ENCODE measurements around the gene LILRA1. TPM values are rescaled to one million over a fixed set of nuclear protein-coding genes. Genes with fewer than 3 reads are reported as not detected.

The LILRA1 gene
- total and polyA plus RNA-seq, 9 of the 15 experiments (the other 6 are each of a cell fraction or from before 2014, with no cell fraction given): not detected

DNA sequence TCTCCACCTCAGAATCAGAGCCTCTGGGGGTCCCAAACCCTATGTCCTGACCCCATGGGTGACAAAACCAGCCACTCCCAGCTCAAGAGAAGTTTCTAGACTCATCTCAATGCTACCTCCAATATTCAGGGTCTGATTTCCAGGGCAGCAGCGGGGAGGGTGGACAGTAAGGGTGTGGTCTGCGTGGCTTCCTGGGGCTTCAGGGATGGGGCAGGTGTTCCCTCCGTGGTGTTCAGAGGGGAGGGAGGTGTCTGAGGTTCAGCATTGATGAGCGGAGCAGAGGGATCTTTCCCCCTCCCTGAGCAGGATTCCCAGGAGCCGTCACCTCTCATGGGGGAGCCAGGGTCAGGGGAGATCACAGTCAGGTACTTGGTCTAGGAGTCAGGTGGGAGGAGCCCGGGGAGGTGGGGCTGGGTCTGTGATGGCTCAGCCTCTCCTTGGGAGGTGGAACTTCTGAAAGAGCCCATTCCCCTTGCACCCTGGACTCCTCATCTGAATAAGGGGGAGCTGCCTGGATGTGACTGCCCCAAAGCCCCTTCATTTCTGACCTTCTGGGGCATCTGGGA is 16.9 kb upstream of the LILRA1 start (continued):
- TF ChIP-seq MTF1 (CRISPR knock-in tag; IDR thresholded peaks at IDR 0.05; ENCODE audit: borderline replicate concordance): no peak

DNA sequence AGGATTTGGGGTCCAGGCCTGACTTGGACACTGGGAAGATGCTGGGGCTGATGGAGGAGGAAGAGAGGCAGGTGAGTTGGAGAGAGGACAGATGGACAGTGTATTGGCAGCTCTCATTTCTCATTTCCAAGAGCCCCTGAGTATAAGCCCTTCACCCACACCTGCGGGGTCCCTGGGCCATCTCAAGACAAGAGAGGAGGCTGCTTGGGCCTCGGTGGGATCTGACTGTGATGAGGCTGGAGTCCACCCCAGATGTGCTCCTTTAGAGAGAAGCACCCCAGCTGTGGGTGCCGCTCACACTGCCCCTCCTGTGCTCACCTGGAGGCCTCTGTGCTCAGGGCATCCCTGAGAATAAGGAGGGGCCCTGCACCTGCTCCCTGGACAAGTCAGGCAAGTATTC is 16.1 kb upstream of the LILRA1 start:
- CTCF ChIA-PET (ENCODE audit: low intra/inter-chr PET ratio): no interaction called here
- no peak for ATAC-seq
- H3K4me2 ChIP-seq (ENCODE audit: insufficient read depth, low read length): no peak overlapping the region
- H3K4me1 ChIP-seq (replicated peaks in 1 of 2; ENCODE audit: control insufficient read depth in 2 of 2, insufficient read depth in 2 of 2, low read length in 2 of 2): peaks cover 6 to 8% of the 10 kb centered on the region in 2 experiments; a peak in 4 of 5 replicates
- no peak overlapping the region for H3K9ac ChIP-seq (ENCODE audit: insufficient read depth in 1 of 2, low read depth in 2 of 2, low read length in 2 of 2)
- intact Hi-C loops (cut with micrococcal nuclease): no loop called here
- H3K4me3 ChIP-seq: no peak overlapping the region
- no peaks in the 10 kb centered on the region for H3K9me1 ChIP-seq (ENCODE audit: control insufficient read depth, insufficient read depth, low read length)
- no peak for DNase-seq (ENCODE audit: extremely low read depth in 1 of 4, low spot score in 3 of 4)
- TF ChIP-seq, protein P1, sequence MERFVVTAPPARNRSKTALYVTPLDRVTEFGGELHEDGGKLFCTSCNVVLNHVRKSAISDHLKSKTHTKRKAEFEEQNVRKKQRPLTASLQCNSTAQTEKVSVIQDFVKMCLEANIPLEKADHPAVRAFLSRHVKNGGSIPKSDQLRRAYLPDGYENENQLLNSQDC (CRISPR knock-in tag; IDR thresholded peaks at IDR 0.05): no peak
- TF ChIP-seq POLR2H (tag; IDR thresholded peaks at IDR 0.05; ENCODE audit: low read depth) (no peak), NR2C2 (CRISPR knock-in tag; IDR thresholded peaks at IDR 0.05) (no peak), NR2C2 (tag; IDR thresholded peaks at IDR 0.05) (no peak), KHSRP (IDR thresholded peaks at IDR 0.05) (no peak), HDAC6 (IDR thresholded peaks at IDR 0.05; ENCODE audit: low read depth, low read length) (no peak), ZFX (CRISPR knock-in tag; IDR thresholded peaks at IDR 0.05) (no peak), SRSF1 (IDR thresholded peaks at IDR 0.05; ENCODE audit: low read depth, low read length) (no peak)
- TF ChIP-seq, protein P2, sequence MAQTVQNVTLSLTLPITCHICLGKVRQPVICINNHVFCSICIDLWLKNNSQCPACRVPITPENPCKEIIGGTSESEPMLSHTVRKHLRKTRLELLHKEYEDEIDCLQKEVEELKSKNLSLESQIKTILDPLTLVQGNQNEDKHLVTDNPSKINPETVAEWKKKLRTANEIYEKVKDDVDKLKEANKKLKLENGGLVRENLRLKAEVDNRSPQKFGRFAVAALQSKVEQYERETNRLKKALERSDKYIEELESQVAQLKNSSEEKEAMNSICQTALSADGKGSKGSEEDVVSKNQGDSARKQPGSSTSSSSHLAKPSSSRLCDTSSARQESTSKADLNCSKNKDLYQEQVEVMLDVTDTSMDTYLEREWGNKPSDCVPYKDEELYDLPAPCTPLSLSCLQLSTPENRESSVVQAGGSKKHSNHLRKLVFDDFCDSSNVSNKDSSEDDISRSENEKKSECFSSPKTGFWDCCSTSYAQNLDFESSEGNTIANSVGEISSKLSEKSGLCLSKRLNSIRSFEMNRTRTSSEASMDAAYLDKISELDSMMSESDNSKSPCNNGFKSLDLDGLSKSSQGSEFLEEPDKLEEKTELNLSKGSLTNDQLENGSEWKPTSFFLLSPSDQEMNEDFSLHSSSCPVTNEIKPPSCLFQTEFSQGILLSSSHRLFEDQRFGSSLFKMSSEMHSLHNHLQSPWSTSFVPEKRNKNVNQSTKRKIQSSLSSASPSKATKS (CRISPR knock-in tag; IDR thresholded peaks at IDR 0.05): no peak
- TF ChIP-seq, protein P3, sequence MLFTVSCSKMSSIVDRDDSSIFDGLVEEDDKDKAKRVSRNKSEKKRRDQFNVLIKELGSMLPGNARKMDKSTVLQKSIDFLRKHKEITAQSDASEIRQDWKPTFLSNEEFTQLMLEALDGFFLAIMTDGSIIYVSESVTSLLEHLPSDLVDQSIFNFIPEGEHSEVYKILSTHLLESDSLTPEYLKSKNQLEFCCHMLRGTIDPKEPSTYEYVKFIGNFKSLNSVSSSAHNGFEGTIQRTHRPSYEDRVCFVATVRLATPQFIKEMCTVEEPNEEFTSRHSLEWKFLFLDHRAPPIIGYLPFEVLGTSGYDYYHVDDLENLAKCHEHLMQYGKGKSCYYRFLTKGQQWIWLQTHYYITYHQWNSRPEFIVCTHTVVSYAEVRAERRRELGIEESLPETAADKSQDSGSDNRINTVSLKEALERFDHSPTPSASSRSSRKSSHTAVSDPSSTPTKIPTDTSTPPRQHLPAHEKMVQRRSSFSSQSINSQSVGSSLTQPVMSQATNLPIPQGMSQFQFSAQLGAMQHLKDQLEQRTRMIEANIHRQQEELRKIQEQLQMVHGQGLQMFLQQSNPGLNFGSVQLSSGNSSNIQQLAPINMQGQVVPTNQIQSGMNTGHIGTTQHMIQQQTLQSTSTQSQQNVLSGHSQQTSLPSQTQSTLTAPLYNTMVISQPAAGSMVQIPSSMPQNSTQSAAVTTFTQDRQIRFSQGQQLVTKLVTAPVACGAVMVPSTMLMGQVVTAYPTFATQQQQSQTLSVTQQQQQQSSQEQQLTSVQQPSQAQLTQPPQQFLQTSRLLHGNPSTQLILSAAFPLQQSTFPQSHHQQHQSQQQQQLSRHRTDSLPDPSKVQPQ (CRISPR knock-in tag; IDR thresholded peaks at IDR 0.05; ENCODE audit: borderline replicate concordance): no peak
- no peaks in the 10 kb centered on the region for H4K20me1 ChIP-seq (replicated peaks; ENCODE audit: control insufficient read depth, insufficient read depth, low read length)
- no peaks in the 10 kb centered on the region for H3K79me2 ChIP-seq (ENCODE audit: control insufficient read depth, insufficient read depth, low read length)
- H3K27me3 ChIP-seq (ENCODE audit: control insufficient read depth in 2 of 2, insufficient read depth in 2 of 2, low read length in 2 of 2): 0 out of 5 replicates have a peak, but pooled peaks cover 0 to 7% of the 10 kb centered on the region in 2 experiments
- FAIRE-seq: no peak
- H3K36me3 ChIP-seq (ENCODE audit: control insufficient read depth, insufficient read depth, low read length): no peaks in the 10 kb centered on the region
- no peak overlapping the region for H2AFZ ChIP-seq (ENCODE audit: low read depth, low read length)
- no TSS peak for BruUV-seq (replicated peaks)
- 3% methylated on average over 3 of the region's 3 CpGs for WGBS (ENCODE audit: insufficient coverage, low coverage, missing lambda C conversion rate)
- no peaks in the 10 kb centered on the region for H3K9me3 ChIP-seq (replicated peaks; ENCODE audit: control insufficient read depth, insufficient read depth, low read depth, low read length)
- in situ Hi-C loops (cut with MboI): loop anchor here (5.0 kb wide), 1 partner anchor 280 kb away; no protein-coding TSS in a partner anchor
- POLR2A ChIA-PET: no interaction called here
- H3K27ac ChIP-seq (ENCODE audit: extremely low read depth, low read depth, low read length): no peak overlapping the region

Measured in K562 (cell line).